Measurements from ENCODE around the gene LDB3. TPM values are rescaled to one million over a fixed set of nuclear protein-coding genes. Genes with fewer than 3 reads are reported as not detected.

The LDB3 gene
- total and polyA plus RNA-seq, 10 donors: 0.14 to 1.2 (median 0.36) TPM; not detected in 2

DNA sequence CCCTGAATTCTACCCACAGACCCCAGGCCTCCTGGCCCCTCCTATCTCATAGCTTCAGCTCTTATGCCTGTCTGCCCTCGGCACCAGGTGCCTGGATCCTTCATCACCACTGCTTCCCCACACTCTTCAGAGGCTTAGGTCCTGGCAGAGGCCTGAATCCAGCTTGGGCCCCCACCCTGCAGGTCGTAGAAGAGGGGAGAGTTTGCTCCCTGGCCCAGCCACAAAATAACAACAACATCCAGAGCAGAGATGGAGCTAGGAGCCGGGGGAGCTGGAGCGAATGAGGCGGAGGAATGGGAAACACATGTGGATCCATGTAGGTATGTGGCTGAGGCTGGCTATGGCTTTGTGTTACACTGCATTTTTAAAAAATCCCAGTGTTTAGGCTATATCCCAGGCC is 21.8 kb upstream of the LDB3 start:
- intact Hi-C loops (cut with DNase I; ENCODE audit: low total_unique reads): no loop called here
- H3K27me3 ChIP-seq (replicated peaks in 1 of 7): peaks cover 0 to 27% (median 0%) of the 10 kb centered on the region in 7 donors
- TF ChIP-seq POLR2A (IDR thresholded peaks at IDR 0.05): no peak
- H3K4me3 ChIP-seq: no peak overlapping the region
- WGBS, 5 donors: 89 to 97% (median 91%) methylated on average over 5 of the region's 5 CpGs
- no peak overlapping the region for H3K27ac ChIP-seq
- no peak for DNase-seq
- no peaks in the 10 kb centered on the region for H3K36me3 ChIP-seq
- no peaks in the 10 kb centered on the region for H3K9me3 ChIP-seq
- H3K4me1 ChIP-seq: peaks cover 0 to 20% (median 5%) of the 10 kb centered on the region in 6 donors

DNA sequence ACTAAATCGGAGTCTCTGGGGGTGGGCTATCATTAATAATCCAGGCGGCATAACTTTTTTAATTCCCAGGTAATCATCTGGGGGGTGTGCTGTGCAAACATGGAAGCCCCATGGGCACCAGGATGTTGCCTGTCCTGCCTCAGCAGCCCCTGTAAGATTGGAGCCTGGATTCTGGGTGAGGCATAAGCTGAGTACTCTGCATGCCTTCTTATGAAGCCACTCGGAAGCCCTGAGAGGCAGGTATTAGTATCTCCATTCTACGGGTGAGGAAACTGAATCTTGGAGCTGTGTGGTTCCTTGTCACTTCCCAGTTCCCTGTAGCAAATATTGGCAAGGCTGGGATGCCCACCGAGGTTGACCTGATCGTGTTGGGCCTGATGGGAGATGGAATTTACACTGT is 21.4 kb upstream of the LDB3 start:
- no peaks in the 10 kb centered on the region for H3K9me3 ChIP-seq
- TF ChIP-seq POLR2AphosphoS5 (IDR thresholded peaks at IDR 0.05) (no peak), POLR2A (IDR thresholded peaks at IDR 0.05) (no peak)
- TF ChIP-seq, protein P1, sequence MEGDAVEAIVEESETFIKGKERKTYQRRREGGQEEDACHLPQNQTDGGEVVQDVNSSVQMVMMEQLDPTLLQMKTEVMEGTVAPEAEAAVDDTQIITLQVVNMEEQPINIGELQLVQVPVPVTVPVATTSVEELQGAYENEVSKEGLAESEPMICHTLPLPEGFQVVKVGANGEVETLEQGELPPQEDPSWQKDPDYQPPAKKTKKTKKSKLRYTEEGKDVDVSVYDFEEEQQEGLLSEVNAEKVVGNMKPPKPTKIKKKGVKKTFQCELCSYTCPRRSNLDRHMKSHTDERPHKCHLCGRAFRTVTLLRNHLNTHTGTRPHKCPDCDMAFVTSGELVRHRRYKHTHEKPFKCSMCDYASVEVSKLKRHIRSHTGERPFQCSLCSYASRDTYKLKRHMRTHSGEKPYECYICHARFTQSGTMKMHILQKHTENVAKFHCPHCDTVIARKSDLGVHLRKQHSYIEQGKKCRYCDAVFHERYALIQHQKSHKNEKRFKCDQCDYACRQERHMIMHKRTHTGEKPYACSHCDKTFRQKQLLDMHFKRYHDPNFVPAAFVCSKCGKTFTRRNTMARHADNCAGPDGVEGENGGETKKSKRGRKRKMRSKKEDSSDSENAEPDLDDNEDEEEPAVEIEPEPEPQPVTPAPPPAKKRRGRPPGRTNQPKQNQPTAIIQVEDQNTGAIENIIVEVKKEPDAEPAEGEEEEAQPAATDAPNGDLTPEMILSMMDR (IDR thresholded peaks at IDR 0.05 in 8 of 11, conservative IDR thresholded peaks at IDR 0.05 in 3 of 11): no peak
- H3K36me3 ChIP-seq: no peaks in the 10 kb centered on the region
- peaks cover 0 to 20% (median 5%) of the 10 kb centered on the region in 6 donors for H3K4me1 ChIP-seq
- 80 to 94% (median 81%) methylated on average over 5 to 6 of the region's 6 CpGs for WGBS, 5 donors
- no peak for DNase-seq
- intact Hi-C loops (cut with DNase I; ENCODE audit: low total_unique reads): no loop called here
- H3K4me3 ChIP-seq: no peak overlapping the region
- peaks cover 0 to 31% (median 0%) of the 10 kb centered on the region in 7 donors for H3K27me3 ChIP-seq (replicated peaks in 1 of 7)
- no peak overlapping the region for H3K27ac ChIP-seq

DNA sequence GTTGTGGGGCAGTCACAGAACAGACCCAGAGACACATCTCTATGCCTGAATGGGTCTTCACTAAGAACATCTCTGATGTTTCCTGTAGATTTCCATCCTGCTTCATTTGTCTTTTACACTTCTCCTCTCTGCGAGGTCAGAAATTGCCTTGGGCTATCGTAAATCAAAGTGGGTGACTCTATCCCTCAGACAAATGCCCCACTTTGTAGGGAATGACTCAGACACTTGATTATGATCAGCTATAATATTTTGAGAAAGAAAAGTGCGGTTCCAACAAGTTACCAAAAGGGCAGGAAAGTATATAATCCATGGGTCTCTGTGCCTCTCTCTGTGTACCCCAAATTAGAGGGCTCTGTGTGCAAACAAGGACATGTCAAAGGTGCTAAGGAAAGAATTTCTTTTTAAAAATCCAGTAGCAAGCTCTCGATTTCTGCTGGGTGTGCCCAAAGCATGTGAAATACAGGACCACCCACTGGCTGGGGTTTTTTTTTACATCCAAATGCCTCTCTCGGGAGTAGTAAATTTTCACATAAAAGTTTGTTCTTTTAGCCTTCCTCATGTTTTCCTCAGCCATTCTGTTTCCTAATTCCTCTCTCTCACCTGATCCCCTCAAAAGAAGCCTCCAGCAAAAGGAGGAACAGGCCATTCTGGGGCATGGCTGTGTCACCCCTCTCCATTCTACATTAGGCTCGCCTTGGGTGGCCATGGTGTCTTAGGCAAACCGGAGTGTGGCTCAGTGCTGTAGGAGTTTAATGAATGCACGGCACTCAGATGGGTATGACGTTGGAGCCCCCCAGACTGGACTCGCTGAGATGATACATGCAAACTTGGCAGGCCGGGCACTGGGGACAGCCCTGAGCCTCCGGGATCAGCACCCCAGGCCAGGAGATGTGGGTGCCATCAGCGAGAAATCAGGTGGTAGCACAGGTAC is 20.3 kb upstream of the LDB3 start:
- no peak overlapping the region for H3K27ac ChIP-seq
- H3K9me3 ChIP-seq: no peaks in the 10 kb centered on the region
- WGBS, 5 donors: 78 to 86% (median 83%) methylated on average over 11 to 13 of the region's 13 CpGs
- no peak for DNase-seq
- intact Hi-C loops (cut with DNase I; ENCODE audit: low total_unique reads): no loop called here
- TF ChIP-seq, protein P1 (IDR thresholded peaks at IDR 0.05 in 8 of 11, conservative IDR thresholded peaks at IDR 0.05 in 3 of 11): no peak
- TF ChIP-seq POLR2AphosphoS5 (IDR thresholded peaks at IDR 0.05) (no peak), POLR2A (IDR thresholded peaks at IDR 0.05) (no peak)
- no peak overlapping the region for H3K4me3 ChIP-seq
- H3K36me3 ChIP-seq: no peaks in the 10 kb centered on the region
- H3K4me1 ChIP-seq: peaks cover 0 to 15% (median 5%) of the 10 kb centered on the region in 6 donors
- H3K27me3 ChIP-seq (replicated peaks in 1 of 7): peaks cover 0 to 31% (median 0%) of the 10 kb centered on the region in 7 donors

DNA sequence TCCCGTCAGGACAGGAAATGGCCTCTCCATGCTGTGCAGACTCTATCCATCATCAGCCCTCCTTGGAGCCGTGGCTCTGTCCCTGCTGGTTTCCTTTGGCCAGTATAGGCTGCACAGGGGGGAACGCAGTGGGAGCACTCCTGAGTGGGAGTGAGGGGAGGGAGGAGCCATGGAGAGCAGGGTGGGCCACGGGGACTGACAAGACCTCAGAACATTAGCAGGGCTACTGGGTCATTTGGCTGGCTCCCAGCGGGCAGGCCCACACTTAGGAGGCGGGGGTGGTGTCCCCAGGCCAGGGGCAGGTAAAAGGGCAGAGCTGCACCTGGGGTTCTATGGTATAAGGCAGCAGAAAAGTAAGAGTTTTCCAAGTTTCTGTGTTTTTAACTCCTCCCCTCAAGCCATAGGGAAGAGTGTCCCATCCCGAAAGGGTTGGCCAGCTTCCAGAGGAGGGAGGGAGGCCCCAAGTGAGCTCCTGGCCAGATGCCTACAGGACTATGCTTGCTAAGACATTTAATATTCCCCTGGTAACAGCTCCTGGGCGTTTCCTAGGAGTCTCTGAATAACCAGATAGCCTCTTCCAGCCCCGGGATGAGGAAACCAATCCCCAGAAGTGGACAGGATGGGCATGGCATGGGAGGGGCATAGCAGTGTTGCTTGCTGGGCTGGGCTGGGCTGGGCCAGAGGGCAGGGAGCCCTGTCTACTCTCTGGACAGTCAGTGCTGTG is 19.4 kb upstream of the LDB3 start:
- WGBS, 5 donors: 48 to 74% (median 63%) methylated on average over 9 of the region's 9 CpGs
- H3K4me1 ChIP-seq: peaks cover 0 to 11% (median 3%) of the 10 kb centered on the region in 6 donors
- H3K9me3 ChIP-seq: no peaks in the 10 kb centered on the region
- intact Hi-C loops (cut with DNase I; ENCODE audit: low total_unique reads): no loop called here
- TF ChIP-seq POLR2A (IDR thresholded peaks at IDR 0.05) (no peak), POLR2AphosphoS5 (IDR thresholded peaks at IDR 0.05) (no peak)
- TF ChIP-seq, protein P1 (IDR thresholded peaks at IDR 0.05 in 8 of 11, conservative IDR thresholded peaks at IDR 0.05 in 3 of 11): no peak
- H3K27me3 ChIP-seq (replicated peaks in 1 of 7): peaks cover 0 to 31% (median 0%) of the 10 kb centered on the region in 7 donors
- DNase-seq: peak; percentile 62
- H3K27ac ChIP-seq: no peak overlapping the region
- H3K36me3 ChIP-seq: no peaks in the 10 kb centered on the region
- H3K4me3 ChIP-seq: no peak overlapping the region

Data from spleen (tissue), 11 donors.